ENCODE results near the gene ASS1. TPM values are rescaled to one million over a fixed set of nuclear protein-coding genes. Genes with fewer than 3 reads are reported as not detected.
"Not testable (repeated sequence)": the region's sequence is repeated elsewhere in the genome, so short reads cannot be mapped to it uniquely, and the experiment has no call there.

The ASS1 gene
- total RNA-seq, 1 experiment from 2014 or later, result 25.2 TPM

GRCh38 chr9:130433168-130433946 lies 11.4 kb upstream of the ASS1 start:
- H3K4me3 ChIP-seq, result no peak overlapping the region
- H3K36me3 ChIP-seq, result no peaks in the 10 kb centered on the region
- no peak for DNase-seq (ENCODE audit: low read depth in 1 of 2, low spot score in 2 of 2)
- no peak overlapping the region for H3K27ac ChIP-seq
- no peaks in the 10 kb centered on the region for H3K4me1 ChIP-seq (replicated peaks)
- no peaks in the 10 kb centered on the region for H3K27me3 ChIP-seq (replicated peaks)
- peaks cover 9% of the 10 kb centered on the region for H3K9me3 ChIP-seq (replicated peaks)

- Histone ChIP-seq H3K27me3 (replicated peaks) (no peaks in the 10 kb centered on the region), H3K27ac (no peak overlapping the region), H3K4me3 (no peak overlapping the region), H3K4me1 (replicated peaks) (no peaks in the 10 kb centered on the region), H3K9me3 (replicated peaks) (peaks cover 9% of the 10 kb centered on the region), H3K36me3 (no peaks in the 10 kb centered on the region)
- no peak for DNase-seq (ENCODE audit: low read depth in 1 of 2, low spot score in 2 of 2)
These were observed 10.9 kb upstream of the ASS1 start for GRCh38 chr9:130433947-130434262.

GRCh38 chr9:130434656-130435055 lies 10.1 kb upstream of the ASS1 start:
- not testable (repeated sequence) for H3K9me3 ChIP-seq (replicated peaks); H3K4me1 ChIP-seq (replicated peaks); H3K27me3 ChIP-seq (replicated peaks); H3K4me3 ChIP-seq; H3K36me3 ChIP-seq; H3K27ac ChIP-seq; DNase-seq (ENCODE audit: low read depth in 1 of 2, low spot score in 2 of 2)

- H3K27ac ChIP-seq, result no peak overlapping the region
- no peak for DNase-seq (ENCODE audit: low read depth in 1 of 2, low spot score in 2 of 2)
- no peak overlapping the region for H3K4me3 ChIP-seq
- H3K4me1 ChIP-seq (replicated peaks), result no peaks in the 10 kb centered on the region
- no peaks in the 10 kb centered on the region for H3K27me3 ChIP-seq (replicated peaks)
- peaks cover 3% of the 10 kb centered on the region for H3K9me3 ChIP-seq (replicated peaks)
- no peaks in the 10 kb centered on the region for H3K36me3 ChIP-seq
These were observed 7.6 kb upstream of the ASS1 start for GRCh38 chr9:130437011-130437789.

- Histone ChIP-seq H3K27ac (no peak overlapping the region), H3K36me3 (no peaks in the 10 kb centered on the region), H3K27me3 (replicated peaks) (no peaks in the 10 kb centered on the region), H3K9me3 (replicated peaks) (peaks cover 3% of the 10 kb centered on the region), H3K4me1 (replicated peaks) (no peaks in the 10 kb centered on the region), H3K4me3 (no peak overlapping the region)
- no peak for DNase-seq (ENCODE audit: low read depth in 1 of 2, low spot score in 2 of 2)
These were observed 6.3 kb upstream of the ASS1 start for GRCh38 chr9:130438382-130438981.

- Histone ChIP-seq H3K4me3 (no peak overlapping the region), H3K4me1 (replicated peaks) (peaks cover 17% of the 10 kb centered on the region), H3K27ac (no peak overlapping the region), H3K36me3 (no peaks in the 10 kb centered on the region), H3K9me3 (replicated peaks) (peaks cover 3% of the 10 kb centered on the region), H3K27me3 (replicated peaks) (no peaks in the 10 kb centered on the region)
- no peak for DNase-seq (ENCODE audit: low read depth in 1 of 2, low spot score in 2 of 2)
These were observed 3.7 kb upstream of the ASS1 start for GRCh38 chr9:130441031-130441430.

GRCh38 chr9:130442746-130443455 lies 1.9 kb upstream of the ASS1 start:
- no peak overlapping the region for H3K4me3 ChIP-seq
- H3K27ac ChIP-seq, result no peak overlapping the region
- H3K27me3 ChIP-seq (replicated peaks), result no peaks in the 10 kb centered on the region
- no peaks in the 10 kb centered on the region for H3K36me3 ChIP-seq
- DNase-seq (ENCODE audit: low read depth in 1 of 2, low spot score in 2 of 2), result no peak
- H3K4me1 ChIP-seq (replicated peaks), result peaks cover 22% of the 10 kb centered on the region
- H3K9me3 ChIP-seq (replicated peaks), result peaks cover 3% of the 10 kb centered on the region

GRCh38 chr9:130443456-130443801 lies 1.3 kb upstream of the ASS1 start:
- Histone ChIP-seq H3K4me3 (no peak overlapping the region), H3K9me3 (replicated peaks) (peaks cover 3% of the 10 kb centered on the region), H3K27ac (no peak overlapping the region), H3K4me1 (replicated peaks) (peaks cover 26% of the 10 kb centered on the region), H3K27me3 (replicated peaks) (no peaks in the 10 kb centered on the region), H3K36me3 (no peaks in the 10 kb centered on the region)
- no peak for DNase-seq (ENCODE audit: low read depth in 1 of 2, low spot score in 2 of 2)

GRCh38 chr9:130443840-130444492 lies 795 bp upstream of the ASS1 start:
- Histone ChIP-seq H3K9me3 (replicated peaks) (peaks cover 3% of the 10 kb centered on the region), H3K4me1 (replicated peaks) (peaks cover 26% of the 10 kb centered on the region), H3K4me3 (no peak overlapping the region), H3K27ac (no peak overlapping the region), H3K27me3 (replicated peaks) (no peaks in the 10 kb centered on the region), H3K36me3 (no peaks in the 10 kb centered on the region)
- no peak for DNase-seq (ENCODE audit: low read depth in 1 of 2, low spot score in 2 of 2)

- no peak overlapping the region for H3K27ac ChIP-seq
These were observed 665 bp downstream of the ASS1 start for GRCh38 chr9:130445268-130445983.

GRCh38 chr9:130446101-130446861 lies 1.5 kb downstream of the ASS1 start:
- Histone ChIP-seq H3K9me3 (replicated peaks) (no peaks in the 10 kb centered on the region), H3K36me3 (no peaks in the 10 kb centered on the region), H3K27ac (no peak overlapping the region), H3K4me3 (no peak overlapping the region), H3K4me1 (replicated peaks) (peaks cover 30% of the 10 kb centered on the region), H3K27me3 (replicated peaks) (no peaks in the 10 kb centered on the region)
- DNase-seq (ENCODE audit: low read depth in 1 of 2, low spot score in 2 of 2), result no peak

More at GRCh38 chr9:130445268-130445983, 665 bp downstream of the ASS1 start:
- DNase-seq (ENCODE audit: low read depth in 1 of 2, low spot score in 2 of 2), result peak in 1 of 2 experiments; percentile 20
- H3K36me3 ChIP-seq, result no peaks in the 10 kb centered on the region
- peak overlapping the region; percentile 47 for H3K4me3 ChIP-seq
- no peaks in the 10 kb centered on the region for H3K27me3 ChIP-seq (replicated peaks)
- peaks cover 3% of the 10 kb centered on the region for H3K9me3 ChIP-seq (replicated peaks)
- peaks cover 26% of the 10 kb centered on the region for H3K4me1 ChIP-seq (replicated peaks)

GRCh38 chr9:130447193-130447816 lies 2.5 kb downstream of the ASS1 start:
- Histone ChIP-seq H3K4me3 (no peak overlapping the region), H3K9me3 (replicated peaks) (no peaks in the 10 kb centered on the region), H3K27me3 (replicated peaks) (no peaks in the 10 kb centered on the region), H3K27ac (no peak overlapping the region), H3K36me3 (no peaks in the 10 kb centered on the region), H3K4me1 (replicated peaks) (peaks cover 40% of the 10 kb centered on the region)
- no peak for DNase-seq (ENCODE audit: low read depth in 1 of 2, low spot score in 2 of 2)

Data from SJSA1 (cell line).